Prostate gland (tissue), 2 donors: ENCODE results near the gene PAAF1. TPM values are rescaled to one million over a fixed set of nuclear protein-coding genes. Genes with fewer than 3 reads are reported as not detected.

ENCODE experiments used
- DNase-seq: peaks from one replicate; pipeline ENCODE4 v3.0.0-alpha.2; 2019; ENCODE audit warnings: low spot score
- H3K27ac ChIP-seq, 2 donors: fragments of 200-600 bp; sonication (generic); 2 replicates each; pipeline ENCODE4 v1.5.1; 2017 to 2019
- H3K27me3 ChIP-seq: fragments of 200-600 bp; sonication (generic); replicated peaks from 2 replicates; pipeline ENCODE4 v1.5.1; 2019; ENCODE audit not compliant: insufficient read depth
- H3K36me3 ChIP-seq, 2 donors: fragments of 200-600 bp; sonication (generic); 1 replicate in 1 of 2; 2 replicates in 1 of 2; pipeline versions ENCODE4 v1.5.1 to v1.8.1; 2017 to 2019
- H3K4me1 ChIP-seq: fragments of 200-600 bp; sonication (generic); replicated peaks from 2 replicates; pipeline ENCODE4 v1.5.1; 2019
- H3K4me3 ChIP-seq, 2 donors: fragments of 200-600 bp; sonication (generic); 2 replicates each; pipeline ENCODE4 v1.5.1; 2017 to 2019
- H3K9me3 ChIP-seq: fragments of 200-600 bp; sonication (generic); 2 replicates; pipeline ENCODE4 v1.5.1; 2017
- CTCF ChIP-seq, 4 experiments: fragments of 200-600 bp in 2 of 4; fragments of 450-650 bp in 2 of 4; sonication (generic) in 2 of 4; IDR thresholded peaks; 1 replicate in 3 of 4; 2 replicates in 1 of 4; pipeline ENCODE4 v1.5.1; 2016 to 2019; ENCODE audit warnings: antibody characterized with exemption in 4 of 4, mild to moderate bottlenecking in 2 of 4, moderate library complexity in 2 of 4
- POLR2A ChIP-seq: fragments of 450-650 bp; IDR thresholded peaks from one replicate; pipeline ENCODE4 v1.6.1; 2016; ENCODE audit warnings: antibody characterized with exemption, mild to moderate bottlenecking
- POLR2AphosphoS5 ChIP-seq: sonication (generic); formaldehyde crosslinking; IDR thresholded peaks from one replicate; pipeline ENCODE4 v1.6.1; 2017; ENCODE audit warnings: antibody characterized with exemption
- WGBS: methylation state at CpG from one replicate; pipeline ENCODE4 v1.1.5; 2018; 5-methylcytosine and 5-hydroxymethylcytosine counted together
- intact Hi-C: fragments of 100-400 bp; cut with DNase I; formaldehyde crosslinking; loops from one replicate; pipeline ENCODE4 v1.14.2; 2022
- total RNA-seq, 2 donors: library from RNA; depleted of rRNA; stranded (reverse); fragments of >200 nt; gene quantifications; one replicate each; pipeline ENCODE4 v1.1.0, GENCODE V29; 2016

PAAF1 gene
- 10 to 100 TPM; 15.6 to 28.3 TPM for total RNA-seq

GRCh38 chr11:73876424-73877310 lies at the start of gene PAAF1, which contains the start of gene COA4:
Gene PAAF1 (plus strand): TSS chr11:73876999. CDS start chr11:73877022, 23 bp downstream.
Gene COA4 (minus strand): TSS chr11:73876846. CDS start chr11:73873378, 3,468 bp downstream.
- Histone ChIP-seq H3K4me3 (peak within 1 kb of the TSS; percentile 61 to 84), H3K9me3 (no peaks in the 10 kb centered on the region), H3K27ac (peak within 1 kb of the TSS; percentile 78 to 85), H3K27me3 (no peaks in the 10 kb centered on the region), H3K36me3 (peaks cover 0 to 4% of the 10 kb centered on the region in 2 donors), H3K4me1 (no peaks in the 10 kb centered on the region)
- WGBS: under 1% methylated on average over 57 of the region's 57 CpGs
- intact Hi-C loops: loop anchor here (10.0 kb wide), 1 partner anchor 92 kb away; the partner anchor contains the start of gene MRPL48
- peak; percentile 43 for TF ChIP-seq POLR2A
- TF ChIP-seq CTCF (IDR thresholded peaks at IDR 0.05): peak in 2 of 4 experiments; percentile 2 to 25
- peak; percentile 96 for TF ChIP-seq POLR2AphosphoS5
- peak; percentile 93 for DNase-seq

GRCh38 chr11:73830261-73830660 lies 46.5 kb upstream of the PAAF1 start:
- H3K27me3 ChIP-seq: no peaks in the 10 kb centered on the region
- no peaks in the 10 kb centered on the region for H3K4me1 ChIP-seq
- 93% methylated on average over 1 of the region's 1 CpG for WGBS
- intact Hi-C loops: no loop called here
- H3K27ac ChIP-seq: no peak overlapping the region
- DNase-seq: no peak
- no peak overlapping the region for H3K4me3 ChIP-seq
- no peak for TF ChIP-seq CTCF (IDR thresholded peaks at IDR 0.05)
- no peaks in the 10 kb centered on the region for H3K36me3 ChIP-seq
- H3K9me3 ChIP-seq: no peaks in the 10 kb centered on the region

GRCh38 chr11:73833067-73833466 lies 43.7 kb upstream of the PAAF1 start:
- no peaks in the 10 kb centered on the region for H3K36me3 ChIP-seq
- no peak for DNase-seq

GRCh38 chr11:73838443-73839122 lies 38.2 kb upstream of the PAAF1 start:
- no peaks in the 10 kb centered on the region for H3K27me3 ChIP-seq
- intact Hi-C loops: no loop called here
- H3K4me1 ChIP-seq: no peaks in the 10 kb centered on the region
- no peak overlapping the region for H3K4me3 ChIP-seq
- no peaks in the 10 kb centered on the region for H3K36me3 ChIP-seq
- no peak for DNase-seq
- WGBS: 78% methylated on average over 3 of the region's 3 CpGs
- no peak overlapping the region for H3K27ac ChIP-seq
- H3K9me3 ChIP-seq: no peaks in the 10 kb centered on the region
- no peak for TF ChIP-seq POLR2AphosphoS5
- no peak for TF ChIP-seq CTCF (IDR thresholded peaks at IDR 0.05)
- TF ChIP-seq POLR2A: no peak

More at GRCh38 chr11:73833067-73833466, 43.7 kb upstream of the PAAF1 start:
- no peaks in the 10 kb centered on the region for H3K27me3 ChIP-seq
- no peaks in the 10 kb centered on the region for H3K4me1 ChIP-seq
- 85% methylated on average over 2 of the region's 2 CpGs for WGBS
- no peak overlapping the region for H3K27ac ChIP-seq
- TF ChIP-seq POLR2A (no peak), CTCF (IDR thresholded peaks at IDR 0.05) (no peak), POLR2AphosphoS5 (no peak)
- no peak overlapping the region for H3K4me3 ChIP-seq
- H3K9me3 ChIP-seq: no peaks in the 10 kb centered on the region
- intact Hi-C loops: no loop called here
